Measurements from ENCODE around the gene GPER1. TPM values are rescaled to one million over a fixed set of nuclear protein-coding genes. Genes with fewer than 3 reads are reported as not detected.

The GPER1 gene
- total RNA-seq, 2 experiments from 2014 or later, result 34.9 to 75.9 TPM

DNA sequence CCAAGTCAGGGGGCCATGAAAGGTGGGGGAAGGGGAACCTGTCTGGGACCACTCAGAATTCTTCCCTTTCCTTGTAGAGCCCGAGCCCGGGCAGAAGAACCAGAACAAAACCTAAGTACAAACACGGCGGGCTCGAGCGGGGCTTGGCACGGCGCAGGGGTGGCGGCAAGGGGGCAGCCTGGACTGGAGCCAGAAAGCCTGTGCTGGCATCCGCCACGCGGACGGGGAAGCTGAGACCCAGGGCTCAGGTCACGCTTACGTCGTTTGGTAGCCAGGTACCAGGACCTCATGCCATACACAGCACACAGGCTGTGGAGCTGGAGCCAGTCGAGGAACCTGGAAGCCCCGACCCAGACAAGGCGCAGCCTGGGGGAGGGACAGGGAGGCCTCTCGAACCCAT is 6.6 kb upstream of the GPER1 start:
- POLR2A ChIA-PET, result interaction anchor here (0.7 kb wide), 1 partner anchor 170 kb away, joined by 3 read pairs; no protein-coding TSS in a partner anchor
- no TSS peak for BruUV-seq (replicated peaks)
- no peaks in the 10 kb centered on the region; the same call in 1 of the 2 replicates for H4K20me1 ChIP-seq (ENCODE audit: insufficient read depth, low read length)

DNA sequence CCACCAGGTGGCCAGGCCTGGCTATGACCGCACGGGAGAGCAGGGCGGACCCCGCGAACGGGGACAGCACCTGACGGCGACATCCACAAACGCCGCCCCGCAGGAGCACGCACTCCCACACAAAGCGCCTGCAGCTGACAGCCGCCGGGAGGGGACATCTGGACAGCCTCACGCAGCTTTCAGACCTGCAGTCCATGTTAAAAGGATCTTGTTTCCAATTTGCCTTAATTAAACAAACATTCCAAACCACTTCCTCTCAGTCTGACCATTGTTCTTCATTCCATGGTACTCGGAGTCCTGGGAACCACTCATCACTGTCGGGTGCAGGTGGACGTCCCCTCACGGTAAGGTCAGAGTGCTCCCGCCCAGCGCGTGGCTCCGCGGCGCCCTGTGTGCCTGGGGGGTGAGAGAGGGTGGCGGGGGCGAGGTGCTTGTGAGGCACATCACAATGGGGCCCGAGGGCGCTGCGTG is 5.9 kb upstream of the GPER1 start:
- no TSS peak for BruUV-seq (replicated peaks)
- H3K36me3 ChIP-seq (ENCODE audit: insufficient read depth, low read length), result no peaks in the 10 kb centered on the region
- no peaks in the 10 kb centered on the region for H3K79me2 ChIP-seq (ENCODE audit: insufficient read depth, low read depth, low read length)
- H2AFZ ChIP-seq (ENCODE audit: low read length), result no peak overlapping the region
- H3K4me2 ChIP-seq (ENCODE audit: low read length), result no peak overlapping the region
- DNase-seq (ENCODE audit: low spot score), result no peak
- no peaks in the 10 kb centered on the region; the same call in 1 of the 2 replicates for H4K20me1 ChIP-seq (ENCODE audit: insufficient read depth, low read length)
- ChIA-PET CTCF (ENCODE audit: unreplicated experiment) (no interaction called here), POLR2A (interaction anchor here (0.7 kb wide), 1 partner anchor 169 kb away, joined by 3 read pairs; no protein-coding TSS in a partner anchor)
- peaks cover 26% of the 10 kb centered on the region for H3K4me1 ChIP-seq (ENCODE audit: insufficient read depth, low read length, poor library complexity, severe bottlenecking)
- TF ChIP-seq, protein P1, sequence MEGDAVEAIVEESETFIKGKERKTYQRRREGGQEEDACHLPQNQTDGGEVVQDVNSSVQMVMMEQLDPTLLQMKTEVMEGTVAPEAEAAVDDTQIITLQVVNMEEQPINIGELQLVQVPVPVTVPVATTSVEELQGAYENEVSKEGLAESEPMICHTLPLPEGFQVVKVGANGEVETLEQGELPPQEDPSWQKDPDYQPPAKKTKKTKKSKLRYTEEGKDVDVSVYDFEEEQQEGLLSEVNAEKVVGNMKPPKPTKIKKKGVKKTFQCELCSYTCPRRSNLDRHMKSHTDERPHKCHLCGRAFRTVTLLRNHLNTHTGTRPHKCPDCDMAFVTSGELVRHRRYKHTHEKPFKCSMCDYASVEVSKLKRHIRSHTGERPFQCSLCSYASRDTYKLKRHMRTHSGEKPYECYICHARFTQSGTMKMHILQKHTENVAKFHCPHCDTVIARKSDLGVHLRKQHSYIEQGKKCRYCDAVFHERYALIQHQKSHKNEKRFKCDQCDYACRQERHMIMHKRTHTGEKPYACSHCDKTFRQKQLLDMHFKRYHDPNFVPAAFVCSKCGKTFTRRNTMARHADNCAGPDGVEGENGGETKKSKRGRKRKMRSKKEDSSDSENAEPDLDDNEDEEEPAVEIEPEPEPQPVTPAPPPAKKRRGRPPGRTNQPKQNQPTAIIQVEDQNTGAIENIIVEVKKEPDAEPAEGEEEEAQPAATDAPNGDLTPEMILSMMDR (conservative IDR thresholded peaks at IDR 0.05; ENCODE audit: low read length), result no peak
- TF ChIP-seq EZH2phosphoT487 (IDR thresholded peaks at IDR 0.05; ENCODE audit: borderline replicate concordance, low read depth, low read length), result no peak
- no peaks in the 10 kb centered on the region for H3K9me3 ChIP-seq (ENCODE audit: low read length)
- no peak overlapping the region for H3K27ac ChIP-seq (ENCODE audit: low read depth, low read length, poor library complexity, severe bottlenecking)
- intact Hi-C loops (cut with micrococcal nuclease; ENCODE audit: unreplicated experiment), result no loop called here
- H3K9me2 ChIP-seq (ENCODE audit: insufficient read depth, low read length), result no peaks in the 10 kb centered on the region
- no peak overlapping the region for H3K4me3 ChIP-seq (ENCODE audit: low read depth, low read length, poor library complexity, severe bottlenecking)

More for the DNA sequence above, 6.6 kb upstream of the GPER1 start:
- intact Hi-C loops (cut with micrococcal nuclease; ENCODE audit: unreplicated experiment), result no loop called here
- H3K27ac ChIP-seq (ENCODE audit: low read depth, low read length, poor library complexity, severe bottlenecking), result no peak overlapping the region
- peaks cover 21% of the 10 kb centered on the region for H3K4me1 ChIP-seq (ENCODE audit: insufficient read depth, low read length, poor library complexity, severe bottlenecking)
- H2AFZ ChIP-seq (ENCODE audit: low read length), result no peak overlapping the region
- H3K4me3 ChIP-seq (ENCODE audit: low read depth, low read length, poor library complexity, severe bottlenecking), result no peak overlapping the region
- no peak for DNase-seq (ENCODE audit: low spot score)
- no peaks in the 10 kb centered on the region for H3K9me3 ChIP-seq (ENCODE audit: low read length)
- TF ChIP-seq, protein P1 (conservative IDR thresholded peaks at IDR 0.05; ENCODE audit: low read length), result no peak
- no peak for TF ChIP-seq EZH2phosphoT487 (IDR thresholded peaks at IDR 0.05; ENCODE audit: borderline replicate concordance, low read depth, low read length)
- no peaks in the 10 kb centered on the region for H3K79me2 ChIP-seq (ENCODE audit: insufficient read depth, low read depth, low read length)
- no peaks in the 10 kb centered on the region for H3K9me2 ChIP-seq (ENCODE audit: insufficient read depth, low read length)
- no peak overlapping the region for H3K4me2 ChIP-seq (ENCODE audit: low read length)
- CTCF ChIA-PET (ENCODE audit: unreplicated experiment), result no interaction called here
- H3K36me3 ChIP-seq (ENCODE audit: insufficient read depth, low read length), result no peaks in the 10 kb centered on the region

All from OCI-LY7 (cell line).